ENCODE data around the gene EPHA5.

DNA sequence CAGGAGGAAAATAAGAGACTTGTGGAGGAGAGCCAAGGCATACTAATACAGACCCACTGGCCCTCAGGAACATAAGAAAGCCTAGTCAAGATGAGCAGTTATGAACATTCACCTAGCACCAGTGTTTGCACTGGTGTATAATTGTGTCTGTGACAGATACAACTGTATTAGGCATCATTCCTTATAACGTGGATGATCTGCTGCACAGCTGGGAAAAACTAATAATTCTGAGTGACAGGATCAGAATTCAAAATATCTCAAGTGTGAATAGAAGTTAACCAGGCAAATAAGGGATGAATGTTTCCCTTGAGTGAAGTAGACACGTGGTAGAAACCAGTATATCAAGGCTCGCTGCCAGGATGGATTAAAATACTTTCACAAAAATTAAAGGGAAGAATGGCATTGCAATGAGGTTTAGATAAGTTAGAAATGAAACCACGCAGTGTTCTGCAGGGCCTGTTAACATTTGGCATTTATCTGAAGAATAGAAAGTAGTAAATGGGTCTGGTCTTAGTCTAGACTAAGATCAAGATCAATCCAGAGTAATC, 325.9 kb downstream of the EPHA5 start:
- TF ChIP-seq, protein P1, sequence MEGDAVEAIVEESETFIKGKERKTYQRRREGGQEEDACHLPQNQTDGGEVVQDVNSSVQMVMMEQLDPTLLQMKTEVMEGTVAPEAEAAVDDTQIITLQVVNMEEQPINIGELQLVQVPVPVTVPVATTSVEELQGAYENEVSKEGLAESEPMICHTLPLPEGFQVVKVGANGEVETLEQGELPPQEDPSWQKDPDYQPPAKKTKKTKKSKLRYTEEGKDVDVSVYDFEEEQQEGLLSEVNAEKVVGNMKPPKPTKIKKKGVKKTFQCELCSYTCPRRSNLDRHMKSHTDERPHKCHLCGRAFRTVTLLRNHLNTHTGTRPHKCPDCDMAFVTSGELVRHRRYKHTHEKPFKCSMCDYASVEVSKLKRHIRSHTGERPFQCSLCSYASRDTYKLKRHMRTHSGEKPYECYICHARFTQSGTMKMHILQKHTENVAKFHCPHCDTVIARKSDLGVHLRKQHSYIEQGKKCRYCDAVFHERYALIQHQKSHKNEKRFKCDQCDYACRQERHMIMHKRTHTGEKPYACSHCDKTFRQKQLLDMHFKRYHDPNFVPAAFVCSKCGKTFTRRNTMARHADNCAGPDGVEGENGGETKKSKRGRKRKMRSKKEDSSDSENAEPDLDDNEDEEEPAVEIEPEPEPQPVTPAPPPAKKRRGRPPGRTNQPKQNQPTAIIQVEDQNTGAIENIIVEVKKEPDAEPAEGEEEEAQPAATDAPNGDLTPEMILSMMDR (IDR thresholded peaks at IDR 0.05; ENCODE audit: insufficient read depth, low read depth, low read length): no peak
- no peak for TF ChIP-seq EZH2 (IDR thresholded peaks at IDR 0.05; ENCODE audit: insufficient read depth, low read length)

Measured in astrocyte (in vitro differentiated cells and primary cell).